A549 (cell line): ENCODE data around the gene YPEL1. TPM values are rescaled to one million over a fixed set of nuclear protein-coding genes. Genes with fewer than 3 reads are reported as not detected.

Source experiments
- ATAC-seq, 2 experiments: fragments of 200-7000 bp in 1 of 2; fragments of >200 bp in 1 of 2; cut with Nextera tagmentation in 1 of 2; cut with Tn5 transposase in 1 of 2; 3 replicates each; pipeline versions ENCODE4 v1.8.0 to v1.9.1; 2018 to 2020; ENCODE audit warnings: mild to moderate bottlenecking in 1 of 2, moderate library complexity in 1 of 2
- CTCF ChIA-PET: fragments of 300-600 bp; sonication (Branson Sonifier 250); formaldehyde crosslinking; extraction: SDS; loops from one replicate; lab custom pipeline; 2021; ENCODE audit warnings: antibody characterized with exemption, inconsistent platforms; lab: Yijun Ruan, JAX
- POLR2A ChIA-PET: fragments of 350-600 bp; formaldehyde crosslinking; extraction: SDS; loops from one replicate; lab custom pipeline; 2021; ENCODE audit warnings: antibody characterized with exemption, inconsistent platforms; lab: Yijun Ruan, JAX
- DNase-seq, 2 experiments: peaks; one replicate each; pipeline versions ENCODE4 v3.0.0 to v3.0.0-alpha.2; 2011 to 2016; ENCODE audit warnings: low read depth in 1 of 2, low spot score in 1 of 2
- FAIRE-seq: peaks from 2 replicates; lab custom pipeline; 2011; peaks lifted over from hg19 to GRCh38; lab: Jason Lieb, UNC
- H3K27ac ChIP-seq, 2 experiments: fragments of >200 bp; sonication (Bioruptor Twin); formaldehyde crosslinking; 3 replicates each; pipeline ENCODE4 v1.5.1; 2016 to 2017
- H3K4me1 ChIP-seq: fragments of >200 bp; sonication (Bioruptor Twin); formaldehyde crosslinking; 3 replicates; pipeline ENCODE4 v1.6.1; 2016
- H3K4me2 ChIP-seq: fragments of >200 bp; sonication (Bioruptor Twin); formaldehyde crosslinking; 3 replicates; pipeline ENCODE4 v1.6.1; 2016
- H3K4me3 ChIP-seq: fragments of >200 bp; sonication (Bioruptor Twin); formaldehyde crosslinking; 3 replicates; pipeline ENCODE4 v1.5.1; 2016
- H3K9me3 ChIP-seq: fragments of >200 bp; sonication (Bioruptor Twin); formaldehyde crosslinking; 3 replicates; pipeline ENCODE4 v1.6.1; 2016
- CBX8 ChIP-seq: fragments of 200-600 bp; sonication (generic); IDR thresholded peaks from 2 replicates; pipeline ENCODE4 v1.6.1; 2016
- CTCF ChIP-seq: fragments of >200 bp; sonication (Bioruptor Twin); formaldehyde crosslinking; IDR thresholded peaks from 3 replicates; pipeline ENCODE4 v1.5.1; 2016
- E2F6 ChIP-seq: IDR thresholded peaks from 2 replicates; pipeline ENCODE4 v1.6.1; 2012; ENCODE audit warnings: low read depth, borderline replicate concordance
- EHF ChIP-seq: fragments of 250-450 bp; sonication (Bioruptor Pico); IDR thresholded peaks from 2 replicates; pipeline ENCODE4 v1.5.0; 2020; ENCODE audit warnings: mild to moderate bottlenecking
- ESRRA ChIP-seq: fragments of 150-350 bp; IDR thresholded peaks from 2 replicates; pipeline ENCODE4 v1.6.1; 2014; ENCODE audit warnings: mild to moderate bottlenecking, low read length, borderline replicate concordance
- FOSB ChIP-seq: fragments of 250-450 bp; sonication (Bioruptor Pico); IDR thresholded peaks from 2 replicates; pipeline ENCODE4 v1.5.0; 2020; ENCODE audit warnings: mild to moderate bottlenecking, moderate library complexity
- FOSL2 ChIP-seq, 2 experiments: fragments of 450-650 bp in 1 of 2; fragments of >200 bp in 1 of 2; sonication (Bioruptor Twin) in 1 of 2; formaldehyde crosslinking; IDR thresholded peaks; 2 replicates each; pipeline versions ENCODE4 v1.5.0 to v1.6.1; 2016 to 2020; ENCODE audit warnings: mild to moderate bottlenecking in 1 of 2, moderate library complexity in 1 of 2
- JUN ChIP-seq, 2 experiments: fragments of >200 bp; sonication (Bioruptor Twin); formaldehyde crosslinking; IDR thresholded peaks; 2 replicates in 1 of 2; 3 replicates in 1 of 2; pipeline ENCODE4 v1.6.1; 2016 to 2017
- KDM1A ChIP-seq: fragments of 200-600 bp; sonication (generic); IDR thresholded peaks from 2 replicates; pipeline ENCODE4 v1.6.1; 2016; ENCODE audit warnings: low read depth, mild to moderate bottlenecking
- KDM5A ChIP-seq: fragments of 200-600 bp; sonication (generic); IDR thresholded peaks from 2 replicates; pipeline ENCODE4 v1.6.1; 2016; ENCODE audit warnings: antibody characterized with exemption, mild to moderate bottlenecking
- MAX ChIP-seq: IDR thresholded peaks from 2 replicates; pipeline ENCODE4 v1.6.1; 2012
- MAZ ChIP-seq: fragments of 150-350 bp; IDR thresholded peaks from 2 replicates; pipeline ENCODE4 v1.6.1; 2014; ENCODE audit warnings: antibody characterized with exemption, low read depth, low read length, borderline replicate concordance
- MYC ChIP-seq: IDR thresholded peaks from 2 replicates; pipeline ENCODE4 v1.6.1; 2012; ENCODE audit warnings: mild to moderate bottlenecking, inconsistent platforms, low read length, improper control_type of control experiment, borderline replicate concordance
- POLR2AphosphoS2 ChIP-seq: conservative IDR thresholded peaks from 2 replicates; pipeline ENCODE4 v1.6.1; 2012; ENCODE audit warnings: low read length, improper control_type of control experiment, inconsistent platforms
- RAD21 ChIP-seq, 2 experiments: fragments of >200 bp in 1 of 2; sonication (Bioruptor Twin) in 1 of 2; formaldehyde crosslinking in 1 of 2; IDR thresholded peaks in 1 of 2; conservative IDR thresholded peaks in 1 of 2; 2 replicates in 1 of 2; 3 replicates in 1 of 2; pipeline ENCODE4 v1.6.1; 2012 to 2018; ENCODE audit warnings: inconsistent platforms in 1 of 2
- RARB ChIP-seq: fragments of 250-450 bp; sonication (Bioruptor Pico); IDR thresholded peaks from 2 replicates; pipeline ENCODE4 v1.8.0; 2021; ENCODE audit warnings: mild to moderate bottlenecking, moderate library complexity
- RCOR1 ChIP-seq: fragments of 150-350 bp; IDR thresholded peaks from 2 replicates; pipeline ENCODE4 v1.6.1; 2014; ENCODE audit warnings: antibody characterized with exemption, low read length, low read depth
- RNF2 ChIP-seq: fragments of 200-600 bp; sonication (generic); IDR thresholded peaks from 2 replicates; pipeline ENCODE4 v1.6.1; 2016; ENCODE audit warnings: low read depth, mild to moderate bottlenecking, antibody characterized with exemption, moderate library complexity, borderline replicate concordance
- TP53 ChIP-seq: fragments of 250-450 bp; sonication (Bioruptor Pico); IDR thresholded peaks from 2 replicates; pipeline ENCODE4 v1.5.0; 2021; ENCODE audit warnings: mild to moderate bottlenecking, moderate library complexity
- ZC3H11A ChIP-seq: fragments of 450-650 bp; IDR thresholded peaks from 2 replicates; pipeline ENCODE4 v1.6.1; 2014; ENCODE audit warnings: antibody characterized with exemption, mild to moderate bottlenecking
- WGBS: methylation state at CpG from one replicate; pipeline ENCODE4 v1.1.6; 2017; ENCODE audit errors: missing lambda C conversion rate; 5-methylcytosine and 5-hydroxymethylcytosine counted together
- polyA plus RNA-seq, 4 experiments: library from polyadenylated mRNA; depleted of rRNA in 3 of 4; stranded (reverse); fragments of >200 nt; fragmentation: RNase III in 1 of 4; extraction: RNeasy Plus Mini Kit Qiagen cat#74134 plus additional on column Dnase treatment in 1 of 4; gene quantifications; 2 replicates in 3 of 4; 3 replicates in 1 of 4; pipeline ENCODE4 v1.2.3, GENCODE V29; 2011 to 2017

YPEL1 gene
- polyA plus RNA-seq, 2 of the 4 experiments (the other 2 are of a cell fraction) = 0.22 to 0.59 TPM

- no peak for TF ChIP-seq MAX
- TF ChIP-seq KDM1A = no peak
- TF ChIP-seq, all 56 proteins: peak for 0
- H3K4me1 ChIP-seq = no peaks in the 10 kb centered on the region
- FAIRE-seq = no peak
- no peaks in the 10 kb centered on the region for H3K9me3 ChIP-seq
- H3K4me3 ChIP-seq = no peak overlapping the region
- POLR2A ChIA-PET = interaction anchor here (2.8 kb wide), 1 partner anchor 8 kb away, joined by 15 read pairs; the partner anchor contains the start of gene YPEL1
- no peak for ATAC-seq
- WGBS = 64% methylated on average over 9 of the region's 10 CpGs
- CTCF ChIA-PET = interaction anchor here (1.1 to 1.4 kb wide), 2 partner anchors 11 to 14 kb away, joined by 3 to 4 read pairs; no protein-coding TSS in a partner anchor
- H3K4me2 ChIP-seq = no peak overlapping the region
- DNase-seq = no peak
- no peak overlapping the region for H3K27ac ChIP-seq
Measured at GRCh38 chr22:21727768-21728167, 7.8 kb downstream of the YPEL1 start.

GRCh38 chr22:21727159-21727558, 8.4 kb downstream of the YPEL1 start:
- WGBS = 46% methylated on average over 3 of the region's 4 CpGs

GRCh38 chr22:21726650-21727049, 8.9 kb downstream of the YPEL1 start:
- peak in 1 of 2 experiments; percentile 51; a peak in 2 of 5 replicates for TF ChIP-seq RAD21 (conservative IDR thresholded peaks at IDR 0.05 in 1 of 2, IDR thresholded peaks at IDR 0.05 in 1 of 2)
- no peak for TF ChIP-seq ESRRA
- TF ChIP-seq CTCF = 0 out of 3 replicates have a peak, but pooled peaks have one; percentile 8
- TF ChIP-seq CBX8 = no peak
- FAIRE-seq (no peak), DNase-seq (peak; percentile 20 to 48), ATAC-seq (peak; percentile 98 to 99)
- H3K9me3 ChIP-seq = no peaks in the 10 kb centered on the region
- no peaks in the 10 kb centered on the region for H3K4me1 ChIP-seq
- H3K4me3 ChIP-seq = no peak overlapping the region
- ChIA-PET POLR2A (interaction anchor here (2.8 kb wide), 1 partner anchor 9 kb away, joined by 15 read pairs; the partner anchor contains the start of gene YPEL1), CTCF (interaction anchor here (0.6 to 0.8 kb wide), 5 partner anchors 12 to 218 kb away, joined by 3 read pairs; no protein-coding TSS in a partner anchor)
- WGBS = 24% methylated on average over 5 of the region's 5 CpGs
- H3K4me2 ChIP-seq = no peak overlapping the region
- H3K27ac ChIP-seq = no peak overlapping the region

More at GRCh38 chr22:21727159-21727558, 8.4 kb downstream of the YPEL1 start:
- H3K4me3 ChIP-seq = no peak overlapping the region
- FAIRE-seq (no peak), DNase-seq (no peak)
- no peaks in the 10 kb centered on the region for H3K4me1 ChIP-seq
- no peak overlapping the region for H3K27ac ChIP-seq
- POLR2A ChIA-PET = interaction anchor here (2.8 kb wide), 1 partner anchor 9 kb away, joined by 15 read pairs; the partner anchor contains the start of gene YPEL1
- H3K9me3 ChIP-seq = no peaks in the 10 kb centered on the region
- CTCF ChIA-PET = interaction anchor here (1.1 to 1.4 kb wide), 2 partner anchors 10 to 14 kb away, joined by 3 to 4 read pairs; no protein-coding TSS in a partner anchor
- H3K4me2 ChIP-seq = no peak overlapping the region
- TF ChIP-seq TP53 = no peak
- no peak for TF ChIP-seq RARB (CRISPR knock-in tag)
- no peak for TF ChIP-seq FOSB (CRISPR knock-in tag)
- no peak for TF ChIP-seq MYC
- TF ChIP-seq RCOR1 = no peak
- TF ChIP-seq JUN (IDR thresholded peaks at IDR 0.05) = no peak
- no peak for TF ChIP-seq RNF2
- TF ChIP-seq EHF (CRISPR knock-in tag) = no peak
- TF ChIP-seq ZC3H11A = no peak
- no peak for TF ChIP-seq E2F6
- TF ChIP-seq FOSL2 (IDR thresholded peaks at IDR 0.05) = no peak
- TF ChIP-seq FOSL2 (CRISPR knock-in tag; IDR thresholded peaks at IDR 0.05) = no peak
- no peak for TF ChIP-seq KDM5A
- TF ChIP-seq CBX8 = no peak
- TF ChIP-seq MAZ = no peak
- no peak for TF ChIP-seq POLR2AphosphoS2
- TF ChIP-seq, all 56 proteins: peak for 0
- no peak for ATAC-seq
